ENCODE results near the gene LRBA.

LRBA gene

GRCh38 chr4:150817017-150817416, 198.1 kb downstream of the LRBA start:
- no peak for TF ChIP-seq POLR2A (IDR thresholded peaks at IDR 0.05; ENCODE audit: low read depth, low read length)
- FAIRE-seq (no peak), DNase-seq (ENCODE audit: insufficient read length, low spot score) (no peak)

DNA sequence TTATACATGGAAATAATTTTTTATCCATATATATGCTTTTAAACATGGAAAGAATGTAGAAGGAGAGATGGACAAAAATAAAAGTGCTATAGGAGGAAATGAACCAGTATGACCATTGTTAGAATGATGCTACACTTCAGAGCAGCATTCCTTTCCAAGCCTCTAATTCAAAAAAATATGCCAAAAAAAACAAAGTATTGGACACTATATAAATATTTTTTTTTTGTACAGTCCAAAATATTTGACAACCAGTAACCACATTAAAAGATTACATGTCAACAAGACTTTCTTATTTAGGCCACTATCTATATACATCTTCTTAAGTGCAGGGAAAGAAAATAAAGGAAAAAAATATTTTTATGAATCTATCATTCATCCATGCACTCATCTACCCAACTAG, 198.6 kb downstream of the LRBA start:
- TF ChIP-seq POLR2AphosphoS5 (IDR thresholded peaks at IDR 0.05; ENCODE audit: low read depth, low read length) (no peak), POU2F2 (IDR thresholded peaks at IDR 0.05; ENCODE audit: low read depth, low read length) (no peak)
- no peak for FAIRE-seq
- no peak for DNase-seq (ENCODE audit: insufficient read length, low spot score)

- DNase-seq (ENCODE audit: insufficient read length, low spot score) (no peak), FAIRE-seq (no peak)
- TF ChIP-seq TAF1 (IDR thresholded peaks at IDR 0.05; ENCODE audit: low read depth, low read length) (no peak), PAX5 (IDR thresholded peaks at IDR 0.05; ENCODE audit: insufficient read depth, low read length, severe bottlenecking) (no peak), POLR2AphosphoS5 (IDR thresholded peaks at IDR 0.05; ENCODE audit: low read depth, low read length) (no peak), SPI1 (IDR thresholded peaks at IDR 0.05; ENCODE audit: low read depth, low read length) (no peak), POU2F2 (IDR thresholded peaks at IDR 0.05; ENCODE audit: low read depth, low read length) (no peak), POLR2A (IDR thresholded peaks at IDR 0.05; ENCODE audit: low read depth, low read length) (no peak)
Measured at GRCh38 chr4:150814873-150815272, 200.2 kb downstream of the LRBA start.

DNA sequence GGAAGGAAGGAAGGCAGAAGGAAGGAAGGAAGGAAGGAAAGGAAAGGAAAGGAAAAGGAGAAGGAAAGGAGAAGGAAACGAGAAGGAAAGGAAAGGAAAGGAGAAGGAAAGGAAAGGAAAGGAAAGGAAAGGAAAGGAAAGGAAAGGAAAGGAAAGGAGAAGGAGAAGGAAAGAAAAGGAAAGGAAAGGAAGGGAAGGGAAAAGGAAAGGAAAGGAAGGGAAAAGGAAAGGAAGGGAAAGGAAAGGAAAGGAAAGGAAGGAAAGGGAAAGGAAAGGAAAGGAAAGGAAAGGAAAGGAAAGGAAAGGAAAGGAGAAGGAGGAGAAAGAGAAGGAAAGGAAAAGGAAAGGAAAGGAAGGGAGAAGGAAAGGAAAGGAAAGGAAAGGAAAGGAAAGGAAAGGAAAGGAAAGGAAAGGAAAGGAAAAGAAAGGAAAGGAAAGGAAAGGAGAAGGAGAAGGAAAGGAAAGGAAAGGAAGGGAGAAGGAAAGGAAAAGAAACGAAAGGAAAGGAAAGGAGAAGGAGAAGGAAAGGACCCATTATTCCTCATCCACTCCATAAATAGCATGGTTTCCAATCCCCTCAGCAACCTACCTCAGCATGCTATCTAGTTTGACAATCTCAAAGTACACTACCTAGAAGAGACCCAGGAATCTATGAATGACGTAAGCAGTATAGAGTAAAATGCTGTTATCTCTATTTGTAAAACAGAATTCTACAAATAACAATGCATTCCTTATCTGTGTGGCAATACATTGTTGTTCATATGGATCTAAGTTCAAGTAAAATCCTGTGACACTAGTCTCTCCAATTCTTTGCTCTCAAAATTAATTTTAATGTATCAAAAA, 209.7 kb downstream of the LRBA start:
- DNase-seq (ENCODE audit: insufficient read length, low spot score) (no peak), FAIRE-seq (peak; percentile 28)

DNA sequence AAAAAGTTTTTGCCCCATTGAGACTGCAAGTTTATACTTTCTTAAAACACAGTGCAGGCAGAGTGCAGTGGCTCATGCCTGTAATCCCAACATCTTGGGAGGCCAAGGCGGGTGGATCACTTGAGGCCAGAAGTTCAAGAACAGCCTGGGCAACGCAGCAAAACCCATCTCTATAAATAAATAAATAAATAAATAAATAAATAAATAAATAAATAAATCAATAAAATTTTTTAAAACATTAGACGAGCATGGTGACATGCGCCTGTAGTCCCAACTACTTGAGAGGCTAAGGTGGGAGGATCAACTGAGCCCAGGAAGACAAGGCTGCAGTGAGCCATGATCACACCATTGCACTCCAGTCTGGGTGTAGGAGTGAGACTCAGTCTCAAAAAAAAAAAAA, 213.3 kb downstream of the LRBA start:
- no peak for FAIRE-seq
- TF ChIP-seq POLR2A (IDR thresholded peaks at IDR 0.05; ENCODE audit: low read depth, low read length) (no peak), TAF1 (IDR thresholded peaks at IDR 0.05; ENCODE audit: low read depth, low read length) (no peak)
- DNase-seq (ENCODE audit: insufficient read length, low spot score): no peak

More for the DNA sequence above, 209.7 kb downstream of the LRBA start:
- TF ChIP-seq POLR2A (IDR thresholded peaks at IDR 0.05; ENCODE audit: low read depth, low read length): no peak

DNA sequence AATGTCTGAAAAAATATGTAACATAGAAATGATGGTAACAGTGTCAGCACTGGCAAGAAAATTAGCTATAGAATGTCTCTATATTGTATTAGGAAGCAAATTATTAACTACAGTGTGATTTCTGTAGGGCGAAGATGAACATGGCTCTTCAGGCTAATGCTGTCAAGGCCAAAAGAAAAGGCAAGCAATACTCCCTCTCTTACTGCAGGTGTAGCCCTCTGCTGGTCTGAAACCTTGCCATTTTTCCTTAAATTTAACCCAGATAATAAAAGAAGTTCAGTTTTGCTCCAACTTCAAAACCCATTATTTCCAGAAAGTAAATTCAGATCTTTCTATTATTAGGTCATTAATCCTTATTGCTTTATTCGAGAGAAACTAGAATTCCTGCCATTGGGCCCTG, 215.9 kb downstream of the LRBA start:
- no peak for FAIRE-seq
- TF ChIP-seq POLR2AphosphoS5 (IDR thresholded peaks at IDR 0.05; ENCODE audit: low read depth, low read length): no peak
- no peak for TF ChIP-seq POLR2A (IDR thresholded peaks at IDR 0.05; ENCODE audit: low read depth, low read length)
- DNase-seq (ENCODE audit: insufficient read length, low spot score): no peak

GRCh38 chr4:150794706-150795105, 220.4 kb downstream of the LRBA start:
- no peak for FAIRE-seq
- no peak for DNase-seq (ENCODE audit: insufficient read length, low spot score)
- TF ChIP-seq SPI1 (IDR thresholded peaks at IDR 0.05; ENCODE audit: low read depth, low read length) (no peak), POLR2AphosphoS5 (IDR thresholded peaks at IDR 0.05; ENCODE audit: low read depth, low read length) (no peak), POU2F2 (IDR thresholded peaks at IDR 0.05; ENCODE audit: low read depth, low read length) (no peak), PAX5 (IDR thresholded peaks at IDR 0.05; ENCODE audit: insufficient read depth, low read length, severe bottlenecking) (no peak), POLR2A (IDR thresholded peaks at IDR 0.05; ENCODE audit: low read depth, low read length) (no peak), TAF1 (IDR thresholded peaks at IDR 0.05; ENCODE audit: low read depth, low read length) (no peak)

DNA sequence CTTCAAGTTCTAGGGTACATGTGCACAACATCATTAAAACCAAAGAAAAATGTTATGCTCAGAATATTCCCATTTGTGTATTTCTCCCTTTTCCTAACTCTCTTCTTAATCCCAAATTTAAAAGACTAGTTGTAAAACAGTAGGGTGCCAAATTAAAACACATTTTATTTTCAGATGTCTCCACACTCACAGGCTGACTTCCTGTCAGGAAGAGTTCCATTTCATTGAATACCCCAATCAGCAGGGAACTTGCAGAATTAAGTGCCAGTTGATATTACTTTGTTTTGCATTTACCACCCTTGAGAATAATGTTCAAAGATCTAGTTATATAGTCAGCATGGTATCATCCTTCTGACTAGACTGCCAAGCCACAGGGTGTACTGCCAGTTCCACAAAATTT, 225.2 kb downstream of the LRBA start:
- DNase-seq (ENCODE audit: insufficient read length, low spot score) (no peak), FAIRE-seq (no peak)
- TF ChIP-seq TAF1 (IDR thresholded peaks at IDR 0.05; ENCODE audit: low read depth, low read length): no peak
- no peak for TF ChIP-seq SPI1 (IDR thresholded peaks at IDR 0.05; ENCODE audit: low read depth, low read length)
- TF ChIP-seq POLR2AphosphoS5 (IDR thresholded peaks at IDR 0.05; ENCODE audit: low read depth, low read length): no peak
- TF ChIP-seq POLR2A (IDR thresholded peaks at IDR 0.05; ENCODE audit: low read depth, low read length): no peak
- no peak for TF ChIP-seq PAX5 (IDR thresholded peaks at IDR 0.05; ENCODE audit: insufficient read depth, low read length, severe bottlenecking)

GRCh38 chr4:150784939-150785338, 230.1 kb downstream of the LRBA start:
- no peak for DNase-seq (ENCODE audit: insufficient read length, low spot score)
- TF ChIP-seq POU2F2 (IDR thresholded peaks at IDR 0.05; ENCODE audit: low read depth, low read length) (no peak), POLR2AphosphoS5 (IDR thresholded peaks at IDR 0.05; ENCODE audit: low read depth, low read length) (no peak), PAX5 (IDR thresholded peaks at IDR 0.05; ENCODE audit: insufficient read depth, low read length, severe bottlenecking) (no peak), TAF1 (IDR thresholded peaks at IDR 0.05; ENCODE audit: low read depth, low read length) (no peak), POLR2A (IDR thresholded peaks at IDR 0.05; ENCODE audit: low read depth, low read length) (no peak), SPI1 (IDR thresholded peaks at IDR 0.05; ENCODE audit: low read depth, low read length) (no peak)
- FAIRE-seq: no peak

- DNase-seq (ENCODE audit: insufficient read length, low spot score) (no peak), FAIRE-seq (no peak)
- TF ChIP-seq POU2F2 (IDR thresholded peaks at IDR 0.05; ENCODE audit: low read depth, low read length): peak; percentile 52; the same call in 1 of the 2 replicates
- no peak for TF ChIP-seq PAX5 (IDR thresholded peaks at IDR 0.05; ENCODE audit: insufficient read depth, low read length, severe bottlenecking)
Measured at GRCh38 chr4:150784305-150784704, 230.8 kb downstream of the LRBA start.

DNA sequence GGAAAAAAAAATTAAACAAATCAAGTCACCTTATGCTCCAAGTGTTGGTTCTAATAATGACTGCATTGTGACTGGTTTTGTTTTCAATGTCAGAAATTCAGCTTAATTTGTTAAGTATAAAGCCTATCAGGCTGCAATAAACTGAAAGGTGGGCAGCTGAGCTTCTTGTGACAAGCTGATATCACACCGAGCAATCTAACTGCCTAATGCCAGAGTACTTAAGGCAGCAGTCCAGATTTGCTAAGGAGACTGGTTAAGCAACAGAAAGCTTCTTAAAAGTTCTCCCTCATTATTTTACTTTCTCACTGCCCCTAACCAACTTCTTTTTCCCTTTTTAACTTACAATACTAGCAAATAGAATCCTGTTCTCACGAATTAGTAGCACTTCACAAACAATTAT, 232.2 kb downstream of the LRBA start:
- DNase-seq (ENCODE audit: insufficient read length, low spot score) (no peak), FAIRE-seq (no peak)
- TF ChIP-seq POU2F2 (IDR thresholded peaks at IDR 0.05; ENCODE audit: low read depth, low read length) (no peak), SPI1 (IDR thresholded peaks at IDR 0.05; ENCODE audit: low read depth, low read length) (no peak), TAF1 (IDR thresholded peaks at IDR 0.05; ENCODE audit: low read depth, low read length) (no peak), POLR2AphosphoS5 (IDR thresholded peaks at IDR 0.05; ENCODE audit: low read depth, low read length) (no peak), PAX5 (IDR thresholded peaks at IDR 0.05; ENCODE audit: insufficient read depth, low read length, severe bottlenecking) (no peak), POLR2A (IDR thresholded peaks at IDR 0.05; ENCODE audit: low read depth, low read length) (no peak)

Measured in GM12891 (cell line).